Stimulated activated naive CD8-positive, alpha-beta T cell treated with anti-CD3 and anti-CD28 coated beads, Interleukin-15, amount 100 ng/mL, for 72 hours (primary cell): ENCODE data around the gene NUCB1.
A peak's percentile ranks its signal among the peaks of the same experiment; 100 is the strongest.

ENCODE experiments used
- ATAC-seq: fragments of 150-1000 bp; cut with Tn5 transposase; 2 replicates; pipeline ENCODE4 v1.10.0; 2021; ENCODE audit warnings: mild to moderate bottlenecking, moderate library complexity
- DNase-seq, 2 donors: peaks; one replicate each; pipeline ENCODE4 v3.0.0; 2021 to 2022
- H3K27ac Mint-ChIP-seq, 2 donors: one replicate each; pipeline ENCODE4 v1.8.0; 2022; ENCODE audit warnings: mild to moderate bottlenecking in 2 of 2, mixed read lengths in 2 of 2, moderate library complexity in 2 of 2
- H3K27me3 Mint-ChIP-seq: one replicate; pipeline ENCODE4 v1.8.0; 2022; ENCODE audit warnings: mixed read lengths
- H3K4me1 Mint-ChIP-seq: one replicate; pipeline ENCODE4 v1.8.0; 2022; ENCODE audit warnings: mild to moderate bottlenecking, mixed read lengths
- H3K4me3 Mint-ChIP-seq, 2 donors: one replicate each; pipeline ENCODE4 v1.8.0; 2022; ENCODE audit warnings: mild to moderate bottlenecking in 2 of 2, mixed read lengths in 2 of 2, moderate library complexity in 1 of 2
- H3K9me3 Mint-ChIP-seq, 2 donors: one replicate each; pipeline ENCODE4 v1.8.0; 2022; ENCODE audit warnings: mixed read lengths in 2 of 2

Gene NUCB1

DNA sequence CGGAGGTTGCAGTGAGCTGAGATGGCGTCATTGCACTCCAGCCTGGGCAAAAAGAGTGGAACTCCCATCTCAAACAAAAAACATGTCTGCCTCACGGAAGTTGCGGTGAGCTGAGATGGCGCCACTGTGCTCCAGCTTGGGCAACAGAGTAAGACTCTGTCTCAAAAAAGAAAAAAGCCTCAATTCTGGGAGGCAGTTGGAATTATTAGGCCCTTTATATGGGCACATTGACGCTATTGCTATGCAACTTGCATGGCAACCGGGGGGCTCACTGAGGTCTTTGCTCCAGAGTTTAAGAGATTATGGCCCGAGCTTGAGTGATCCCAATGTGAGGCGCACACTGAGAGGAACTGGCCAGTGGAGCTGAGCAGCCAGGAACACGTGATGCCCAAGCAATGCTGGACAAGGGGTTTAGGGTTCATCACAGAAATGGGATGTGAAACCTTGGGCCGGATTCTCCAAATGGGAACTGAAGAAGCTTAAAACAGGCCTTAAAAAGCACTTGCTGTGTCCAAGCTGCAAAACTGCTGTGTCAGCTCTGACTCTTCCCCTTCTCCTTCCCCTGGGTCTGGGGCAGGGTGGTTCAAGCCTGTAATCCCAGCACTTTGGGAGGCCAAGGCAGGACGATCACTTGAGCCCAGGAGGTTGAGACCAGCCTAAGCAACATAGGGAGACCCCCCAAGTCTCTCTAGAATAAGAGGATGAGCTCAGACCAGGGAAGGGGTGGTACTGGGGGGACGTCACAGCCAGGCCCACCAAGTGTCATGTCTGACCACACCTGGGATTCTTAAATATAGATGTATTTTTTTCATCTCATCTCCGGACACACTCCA, 67.5 kb downstream of the NUCB1 start:
- Mint-ChIP-seq H3K9me3 (no peaks in the 10 kb centered on the region), H3K27ac (peak overlapping the region in 1 of 2 donors; percentile 77), H3K27me3 (no peaks in the 10 kb centered on the region), H3K4me1 (peaks cover 70% of the 10 kb centered on the region), H3K4me3 (peak overlapping the region; percentile 92 to 96)
- no peak for DNase-seq
- ATAC-seq: no peak

DNA sequence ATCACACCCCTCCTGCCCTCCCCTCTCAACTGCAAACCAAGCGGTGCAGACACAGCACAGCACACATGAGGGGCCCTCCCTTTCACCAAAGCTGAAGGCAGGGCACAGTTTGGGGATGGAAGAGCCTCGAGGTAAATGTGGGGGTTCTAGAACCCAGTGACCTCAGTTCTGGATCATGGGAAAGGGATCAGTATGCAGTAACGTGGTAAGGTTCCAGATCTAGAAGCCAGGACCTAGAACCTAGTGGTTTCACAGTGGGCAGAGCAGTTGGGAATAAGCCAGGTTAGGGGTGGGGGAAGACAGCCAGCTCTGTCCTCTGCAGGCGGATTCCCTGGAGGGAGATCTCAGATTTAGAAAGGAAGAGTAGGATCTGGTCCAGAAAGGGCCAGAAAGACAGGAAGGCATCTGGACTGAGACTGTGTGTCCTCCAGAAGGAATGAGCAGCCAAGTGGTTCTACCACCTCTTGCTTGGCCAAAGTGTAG, 68.1 kb downstream of the NUCB1 start:
- Mint-ChIP-seq H3K4me1 (peaks cover 64% of the 10 kb centered on the region), H3K4me3 (no peak overlapping the region), H3K27me3 (no peaks in the 10 kb centered on the region), H3K27ac (peak overlapping the region in 1 of 2 donors; percentile 71), H3K9me3 (no peaks in the 10 kb centered on the region)
- no peak for ATAC-seq
- DNase-seq: no peak

DNA sequence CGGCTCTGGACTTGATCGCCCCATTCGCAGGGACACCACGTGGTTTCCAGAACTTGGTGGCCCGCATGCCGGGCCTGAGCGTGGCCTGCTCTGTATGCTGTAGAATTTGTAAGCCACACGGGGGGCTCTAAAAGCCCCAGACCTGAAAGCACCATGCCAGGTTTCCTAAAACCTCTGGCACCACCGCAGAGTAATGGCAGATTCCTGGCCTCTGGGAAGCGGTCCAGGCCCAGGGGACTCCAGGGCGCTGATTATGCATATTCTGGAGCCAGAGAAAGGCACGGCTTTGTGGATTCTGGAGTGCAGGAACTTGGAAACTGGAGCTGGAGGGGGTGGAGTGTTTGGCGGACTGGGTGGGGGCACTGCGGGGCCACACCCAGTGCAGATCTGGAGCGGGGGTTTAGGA, 68.7 kb downstream of the NUCB1 start:
- DNase-seq (no peak), ATAC-seq (no peak)
- H3K27ac Mint-ChIP-seq: no peak overlapping the region
- no peaks in the 10 kb centered on the region for H3K27me3 Mint-ChIP-seq
- peaks cover 58% of the 10 kb centered on the region for H3K4me1 Mint-ChIP-seq
- no peak overlapping the region for H3K4me3 Mint-ChIP-seq
- no peaks in the 10 kb centered on the region for H3K9me3 Mint-ChIP-seq

GRCh38 chr19:48969276-48970138, 69.4 kb downstream of the NUCB1 start:
- H3K4me3 Mint-ChIP-seq: no peak overlapping the region
- peaks cover 51% of the 10 kb centered on the region for H3K4me1 Mint-ChIP-seq
- no peaks in the 10 kb centered on the region for H3K9me3 Mint-ChIP-seq
- no peak for ATAC-seq
- no peak overlapping the region for H3K27ac Mint-ChIP-seq
- DNase-seq: no peak
- no peaks in the 10 kb centered on the region for H3K27me3 Mint-ChIP-seq

- Mint-ChIP-seq H3K27ac (no peak overlapping the region), H3K4me1 (peaks cover 46% of the 10 kb centered on the region), H3K27me3 (no peaks in the 10 kb centered on the region), H3K4me3 (no peak overlapping the region), H3K9me3 (no peaks in the 10 kb centered on the region)
- no peak for DNase-seq
- no peak for ATAC-seq
These were observed 70.1 kb downstream of the NUCB1 start for GRCh38 chr19:48970139-48970766.

DNA sequence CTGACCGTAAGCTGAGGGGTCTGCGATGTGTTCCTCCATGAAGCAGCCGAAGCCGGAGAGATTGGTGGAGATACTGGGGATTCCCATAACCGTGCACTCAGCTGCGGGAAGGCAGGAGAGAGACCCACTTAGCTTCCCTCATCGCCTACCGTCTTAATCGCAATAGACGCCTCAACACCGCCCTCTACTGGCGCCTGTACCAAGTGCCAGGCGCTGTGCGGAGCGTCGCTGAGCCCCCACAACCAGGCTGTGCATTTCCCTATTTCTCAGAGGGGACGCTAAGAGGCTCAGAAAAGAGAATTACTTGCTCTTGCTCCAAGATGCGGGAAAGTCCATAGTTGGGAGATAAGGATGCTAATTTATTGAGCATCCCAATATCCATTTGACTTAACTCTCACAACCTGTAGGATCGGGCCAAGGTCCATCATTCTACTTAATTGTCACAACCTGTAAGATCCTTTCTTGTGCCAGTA, 70.8 kb downstream of the NUCB1 start:
- Mint-ChIP-seq H3K4me1 (peaks cover 39% of the 10 kb centered on the region), H3K4me3 (no peak overlapping the region), H3K9me3 (no peaks in the 10 kb centered on the region), H3K27me3 (no peaks in the 10 kb centered on the region), H3K27ac (no peak overlapping the region)
- peak; percentile 79 for DNase-seq
- peak; percentile 84 for ATAC-seq
